HG03175 (cell line): Measurements from ENCODE around the gene STC2.
"Not testable (repeated sequence)": the region's sequence is repeated elsewhere in the genome, so short reads cannot be mapped to it uniquely, and the experiment has no call there.

Source experiments
- ATAC-seq: cut with Tn5 transposase; IDR thresholded peaks from one replicate; pipeline ENCODE4 v1.9.1; 2021; ENCODE audit warnings: mild to moderate bottlenecking, moderate library complexity; ENCODE audit not compliant: unreplicated experiment

The STC2 gene

DNA sequence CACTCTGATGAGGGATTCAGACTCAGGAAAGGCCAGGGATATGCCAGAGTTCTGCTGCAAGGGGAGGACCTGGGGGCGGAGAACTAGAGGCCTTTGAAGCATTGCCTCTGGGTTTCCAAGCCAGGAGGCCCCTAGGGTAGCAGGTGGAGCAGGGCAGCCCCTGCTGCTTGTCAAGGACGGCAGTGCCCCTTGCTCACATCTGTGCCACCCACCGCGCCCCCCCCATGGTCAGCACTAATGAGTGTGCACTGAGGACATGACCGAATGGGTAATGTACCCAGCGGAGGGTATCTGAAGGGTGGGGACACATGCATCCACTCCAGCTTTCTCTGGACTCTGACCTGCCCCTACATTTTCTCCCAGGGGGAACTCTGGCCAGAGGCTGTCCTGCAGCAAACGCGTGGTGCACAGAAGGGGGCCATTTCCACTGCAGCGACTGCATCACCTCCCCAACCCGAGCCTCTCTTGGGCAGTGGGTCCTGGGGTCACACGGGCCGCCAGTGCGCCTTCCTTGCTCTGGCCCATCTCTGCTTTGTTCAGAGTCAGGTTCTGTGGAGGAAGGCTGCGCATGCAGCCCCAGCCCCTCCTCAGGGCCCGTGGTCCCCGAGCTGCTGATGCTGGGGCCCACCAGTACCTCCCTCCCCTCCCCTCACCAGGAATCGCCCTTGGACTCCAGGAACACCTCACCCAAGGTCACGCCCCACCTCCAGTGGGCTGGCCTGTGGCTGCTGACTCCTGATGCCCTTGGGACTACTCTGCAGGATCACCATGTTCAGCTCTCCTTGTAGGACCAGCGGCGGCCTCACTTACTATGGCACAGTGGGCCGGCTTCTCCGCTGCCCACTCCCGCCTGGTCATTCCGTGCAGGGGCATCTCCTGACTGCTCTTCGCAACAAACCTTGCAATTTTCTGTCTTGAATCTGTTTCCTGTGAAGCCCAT lies 31.2 kb downstream of the STC2 start:
- no peak for ATAC-seq

- no peak for ATAC-seq
Observed at GRCh38 chr5:173295796-173296195, 32.4 kb downstream of the STC2 start.

DNA sequence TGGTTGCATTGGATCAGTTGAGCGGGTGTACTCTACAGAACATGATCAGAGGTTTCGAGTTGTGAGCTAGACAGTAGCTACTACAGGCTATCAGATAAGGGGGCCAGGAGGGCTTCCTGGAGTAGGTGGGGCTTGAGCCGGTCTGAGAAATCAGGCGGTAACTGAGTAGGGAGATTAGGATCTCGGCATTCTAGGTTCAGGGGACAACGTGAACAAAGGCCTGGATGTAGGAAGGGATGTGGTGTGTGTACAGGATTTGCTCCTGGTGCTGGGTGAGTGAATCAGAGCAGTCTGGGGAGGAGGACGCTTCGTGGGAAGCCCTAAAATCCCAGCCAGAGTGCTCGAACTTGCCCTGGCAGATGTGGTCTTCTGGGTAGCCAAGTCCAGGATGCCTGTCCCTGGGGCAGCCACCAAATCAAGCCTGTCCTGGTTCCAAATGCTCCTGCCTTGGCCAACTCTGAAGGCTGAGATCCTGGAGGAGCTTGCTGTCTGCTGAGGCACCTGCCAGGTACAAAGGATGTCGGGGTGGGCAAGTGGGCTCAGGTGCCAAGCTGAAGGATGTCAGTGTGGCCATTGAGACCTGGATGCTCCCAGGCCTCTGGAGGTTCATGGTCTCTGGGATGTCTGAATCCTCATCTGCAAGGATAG lies 33.4 kb downstream of the STC2 start:
- no peak for ATAC-seq

DNA sequence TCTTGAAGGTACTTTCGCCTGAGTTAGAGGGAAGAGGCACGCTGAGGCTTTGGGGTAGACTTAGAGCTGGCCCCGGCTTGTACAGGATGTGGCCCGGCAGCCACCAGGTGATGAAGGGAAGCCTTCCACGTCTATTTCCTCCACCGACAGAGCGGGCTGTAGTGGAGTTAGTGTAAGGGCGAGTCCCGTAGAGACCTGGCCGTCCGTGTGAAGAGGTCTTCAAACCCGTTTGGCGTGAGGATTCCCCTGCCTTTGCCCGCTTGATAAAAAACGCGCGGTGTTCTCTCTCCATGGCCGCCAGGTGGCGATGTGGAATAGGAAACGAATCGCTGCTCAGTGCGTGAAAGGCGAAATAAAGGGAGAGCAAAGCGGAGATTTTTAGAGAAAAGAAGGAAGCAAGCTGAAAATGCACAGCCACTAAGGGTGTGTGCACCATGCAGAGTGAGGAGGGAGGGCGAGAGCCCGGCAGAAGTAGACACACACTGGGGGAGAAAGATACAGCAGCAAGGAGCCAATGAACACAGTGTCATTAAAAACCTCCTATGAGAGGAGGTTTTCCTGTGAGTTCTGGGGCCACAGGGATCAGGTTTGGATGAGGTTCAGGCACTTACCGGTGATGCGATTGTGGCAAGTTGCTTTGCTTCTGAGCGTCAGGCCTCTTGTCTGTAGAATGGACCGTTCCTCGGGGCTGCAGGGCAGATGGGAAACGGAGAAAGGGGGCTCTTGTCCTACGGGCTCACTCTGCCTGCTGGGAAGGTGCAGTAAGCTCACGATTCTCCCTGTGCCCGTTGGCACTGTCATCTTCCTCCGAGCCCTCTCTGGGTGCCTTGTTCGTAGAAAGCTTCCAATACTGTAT lies 34.2 kb downstream of the STC2 start:
- ATAC-seq = peak; percentile 75

GRCh38 chr5:173291722-173292658 lies 36.2 kb downstream of the STC2 start:
- ATAC-seq = no peak

GRCh38 chr5:173290477-173291131 lies 37.6 kb downstream of the STC2 start:
- ATAC-seq = no peak

- ATAC-seq = no peak
Observed at GRCh38 chr5:173289372-173289771, 38.8 kb downstream of the STC2 start.

- ATAC-seq = no peak
Observed at GRCh38 chr5:173288632-173289031, 39.6 kb downstream of the STC2 start.

DNA sequence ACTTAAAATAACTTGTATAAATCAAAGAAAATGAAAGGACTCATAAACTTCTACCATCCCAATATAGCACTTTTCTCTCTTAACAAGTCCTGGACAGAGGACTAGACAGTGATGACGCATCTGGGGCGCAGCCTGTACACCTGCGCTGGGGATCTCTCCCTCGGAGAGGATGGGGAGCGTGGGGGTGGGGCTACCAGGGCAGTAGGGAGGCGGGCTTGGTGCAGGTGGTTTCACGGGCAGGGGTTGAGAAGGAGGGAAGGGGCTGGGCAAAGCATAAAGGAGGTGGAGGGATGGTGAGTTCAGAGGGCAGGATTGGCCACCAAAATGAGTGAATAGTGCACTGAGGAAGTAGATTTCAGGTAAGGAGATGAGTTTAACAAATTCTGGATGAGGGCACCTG lies 41.1 kb downstream of the STC2 start:
- ATAC-seq = no peak

DNA sequence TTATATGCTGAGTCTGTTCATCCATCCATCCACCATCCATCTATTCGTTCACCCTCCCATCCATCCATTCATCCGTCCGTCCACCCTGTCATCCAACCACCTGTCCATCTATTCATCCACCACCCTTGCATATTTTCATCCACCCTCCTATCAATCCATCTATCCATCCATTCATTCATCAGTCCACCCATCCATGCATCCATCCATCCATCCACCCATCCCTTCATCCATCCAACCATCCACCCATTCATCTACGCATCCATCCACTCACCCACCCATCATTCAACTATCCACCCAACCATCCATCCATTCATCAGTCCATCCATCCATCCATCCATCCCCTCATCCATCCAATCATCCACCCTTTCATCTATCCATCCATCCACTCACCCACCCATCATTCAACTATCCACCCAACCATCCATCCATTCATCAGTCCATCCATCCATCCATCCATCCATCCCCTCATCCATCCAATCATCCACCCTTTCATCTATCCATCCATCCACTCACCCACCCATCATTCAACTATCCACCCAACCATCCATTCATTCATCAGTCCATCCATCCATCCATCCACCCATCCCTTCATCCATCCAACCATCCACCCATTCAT lies 43.8 kb downstream of the STC2 start:
- ATAC-seq = not testable (repeated sequence)

GRCh38 chr5:173283318-173284288 lies 44.6 kb downstream of the STC2 start:
- peak; percentile 88 for ATAC-seq

DNA sequence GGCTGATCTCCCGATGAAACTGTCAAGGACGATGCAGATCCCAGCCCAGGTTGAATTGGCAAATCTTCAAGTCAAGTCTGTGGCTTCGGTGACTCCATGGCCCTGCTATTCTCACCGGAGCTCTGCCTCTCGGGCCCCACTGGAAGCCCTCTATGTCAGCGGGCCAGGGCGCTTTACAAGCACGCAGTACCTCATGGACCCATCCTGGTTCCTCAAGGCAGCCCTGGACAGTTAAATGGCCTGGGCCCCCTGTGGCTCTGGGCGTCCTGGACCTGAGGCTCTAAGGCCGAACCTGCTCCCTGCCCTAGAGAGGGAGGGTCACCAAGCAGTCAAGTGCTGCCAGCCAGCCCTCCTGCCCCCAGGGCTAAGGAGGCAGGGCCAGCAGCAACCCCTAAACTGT lies 45.3 kb downstream of the STC2 start:
- ATAC-seq = no peak

DNA sequence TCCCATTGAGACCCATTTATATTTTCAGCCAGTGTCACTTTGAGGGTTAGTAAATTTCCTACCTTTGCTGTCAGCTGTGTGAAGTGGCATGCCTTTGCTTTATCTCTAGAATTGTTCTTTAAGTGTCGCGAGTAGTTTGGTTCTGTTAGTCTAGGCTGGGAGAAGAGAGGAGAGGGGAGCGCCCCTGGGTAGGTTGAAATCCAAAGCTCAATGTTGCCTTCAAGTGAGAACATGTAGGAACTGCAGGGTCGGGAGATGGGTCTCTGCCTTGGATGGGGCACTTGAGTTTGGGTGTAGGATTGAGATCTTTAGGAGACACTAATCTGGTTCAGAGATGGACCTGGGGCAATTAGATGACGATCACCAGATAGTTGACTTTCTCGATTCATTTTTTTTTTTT lies 46.3 kb downstream of the STC2 start:
- no peak for ATAC-seq

- ATAC-seq = no peak
Observed at GRCh38 chr5:173279166-173279565, 49.0 kb downstream of the STC2 start.

DNA sequence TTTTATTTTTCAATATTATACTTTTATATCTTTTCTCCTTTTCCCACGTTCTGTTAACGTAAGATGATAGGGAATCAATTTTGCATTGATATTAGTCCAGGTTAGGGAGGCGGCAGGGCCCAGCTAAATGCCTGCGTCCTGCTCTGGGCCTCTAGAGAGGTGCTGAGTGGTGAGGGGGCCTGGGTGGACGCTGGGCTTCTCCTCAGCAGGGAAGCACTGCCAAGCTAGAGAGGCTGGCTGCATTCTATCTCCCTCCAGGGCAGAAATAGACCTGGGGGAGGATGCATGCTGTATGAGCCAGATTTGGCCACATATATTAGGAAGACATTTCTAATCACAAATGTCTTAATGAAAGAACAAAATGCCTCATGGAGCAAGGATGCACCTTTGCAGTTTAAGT lies 49.6 kb downstream of the STC2 start:
- ATAC-seq = no peak

GRCh38 chr5:173278172-173278571 lies 50.0 kb downstream of the STC2 start:
- no peak for ATAC-seq

DNA sequence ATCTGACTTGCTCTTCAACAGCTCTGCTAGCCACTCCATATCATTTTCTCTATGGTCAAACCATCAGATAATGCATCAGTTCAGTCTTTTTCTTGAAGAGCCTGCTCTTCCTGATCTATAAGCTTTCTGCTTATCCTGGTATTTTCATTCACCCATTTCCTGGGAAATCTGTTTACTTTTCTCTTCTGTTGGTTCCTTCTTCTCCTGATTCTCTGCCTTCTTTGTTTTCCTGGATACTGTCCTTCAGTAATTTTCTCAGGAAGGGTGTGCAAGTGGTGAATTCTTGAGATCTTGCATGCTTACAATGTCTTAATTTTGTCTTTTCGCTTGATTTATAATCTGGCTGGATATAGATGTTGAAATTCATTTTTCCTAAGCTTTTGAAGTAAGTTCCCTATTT lies 53.4 kb downstream of the STC2 start:
- ATAC-seq = no peak

DNA sequence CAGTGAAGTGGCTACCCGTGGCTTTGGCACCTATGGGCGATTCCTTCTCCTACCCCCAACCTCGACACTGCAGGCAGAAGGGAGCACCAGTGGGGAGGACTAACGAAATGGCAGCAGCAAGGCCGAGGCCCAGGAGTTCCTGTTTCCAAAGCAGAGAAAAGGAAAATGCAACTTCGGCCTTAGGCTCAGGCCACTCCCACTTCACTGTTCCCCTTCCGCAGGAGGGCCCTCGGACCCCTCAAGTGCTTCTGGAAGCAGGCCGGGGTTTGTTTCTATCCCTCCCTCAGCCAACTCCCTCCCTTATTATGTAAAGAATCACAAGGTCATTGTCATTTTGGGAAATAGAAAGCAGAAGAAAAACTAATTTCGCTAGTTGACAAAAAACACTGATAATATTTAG lies 56.8 kb downstream of the STC2 start:
- no peak for ATAC-seq
